IgD-negative memory B cell (primary cell): ENCODE results near the gene SPATA2L. TPM values are rescaled to one million over a fixed set of nuclear protein-coding genes. Genes with fewer than 3 reads are reported as not detected.

Experiments
- H3K27ac Mint-ChIP-seq, 3 donors: one replicate each; pipeline ENCODE4 v1.8.0; 2020 to 2022; ENCODE audit warnings: mild to moderate bottlenecking in 3 of 3, mixed read lengths in 3 of 3, moderate library complexity in 1 of 3
- H3K27me3 Mint-ChIP-seq: one replicate; pipeline ENCODE4 v1.8.0; 2021; ENCODE audit warnings: mixed read lengths
- H3K36me3 Mint-ChIP-seq: one replicate; pipeline ENCODE4 v1.8.0; 2020; ENCODE audit warnings: mild to moderate bottlenecking, mixed read lengths
- H3K4me1 Mint-ChIP-seq, 3 donors: one replicate each; pipeline ENCODE4 v1.8.0; 2020 to 2022; ENCODE audit warnings: mixed read lengths in 3 of 3, mild to moderate bottlenecking in 1 of 3
- H3K4me3 Mint-ChIP-seq, 4 donors: one replicate each; pipeline ENCODE4 v1.8.0; 2020 to 2022; ENCODE audit warnings: mild to moderate bottlenecking in 4 of 4, mixed read lengths in 4 of 4, moderate library complexity in 3 of 4
- H3K9me3 Mint-ChIP-seq, 3 donors: one replicate each; pipeline ENCODE4 v1.8.0; 2020 to 2021; ENCODE audit warnings: mixed read lengths in 3 of 3, mild to moderate bottlenecking in 1 of 3
- polyA plus RNA-seq: library from polyadenylated mRNA; unstranded; fragments of 300-500 nt; fragmentation: Illumina TruSeq; gene quantifications from one replicate; pipeline ENCODE4 v1.2.3, GENCODE V29; 2021

Gene SPATA2L
- polyA plus RNA-seq, 1 donor from 2014 or later: 12.7 TPM

GRCh38 chr16:89720551-89720812, 19.0 kb upstream of the SPATA2L start:
- peaks cover 15 to 19% (median 17%) of the 10 kb centered on the region in 3 donors for H3K4me1 Mint-ChIP-seq
- no peaks in the 10 kb centered on the region for H3K9me3 Mint-ChIP-seq
- peak overlapping the region in 2 of 3 donors; percentile 63 to 92 for H3K27ac Mint-ChIP-seq
- peak overlapping the region in 3 of 4 donors; percentile 74 to 92 (median 75) for H3K4me3 Mint-ChIP-seq
- H3K36me3 Mint-ChIP-seq: peaks cover 4% of the 10 kb centered on the region
- no peaks in the 10 kb centered on the region for H3K27me3 Mint-ChIP-seq

GRCh38 chr16:89717688-89718505, 16.4 kb upstream of the SPATA2L start:
- H3K27ac Mint-ChIP-seq: peak overlapping the region in 1 of 3 donors; percentile 76
- peaks cover 9 to 17% (median 13%) of the 10 kb centered on the region in 3 donors for H3K4me1 Mint-ChIP-seq
- no peaks in the 10 kb centered on the region for H3K27me3 Mint-ChIP-seq
- H3K9me3 Mint-ChIP-seq: no peaks in the 10 kb centered on the region
- peaks cover 3% of the 10 kb centered on the region for H3K36me3 Mint-ChIP-seq
- peak overlapping the region in 2 of 4 donors; percentile 25 to 92 for H3K4me3 Mint-ChIP-seq

GRCh38 chr16:89716916-89717687, 15.6 kb upstream of the SPATA2L start:
- Mint-ChIP-seq H3K4me1 (peaks cover 6 to 11% (median 9%) of the 10 kb centered on the region in 3 donors), H3K9me3 (no peaks in the 10 kb centered on the region), H3K36me3 (no peaks in the 10 kb centered on the region), H3K4me3 (no peak overlapping the region), H3K27me3 (no peaks in the 10 kb centered on the region), H3K27ac (no peak overlapping the region)

GRCh38 chr16:89716493-89716892, 15.0 kb upstream of the SPATA2L start:
- no peaks in the 10 kb centered on the region for H3K36me3 Mint-ChIP-seq
- H3K4me1 Mint-ChIP-seq: peaks cover 6 to 11% (median 9%) of the 10 kb centered on the region in 3 donors
- no peak overlapping the region for H3K27ac Mint-ChIP-seq
- no peaks in the 10 kb centered on the region for H3K27me3 Mint-ChIP-seq
- no peaks in the 10 kb centered on the region for H3K9me3 Mint-ChIP-seq
- no peak overlapping the region for H3K4me3 Mint-ChIP-seq

GRCh38 chr16:89712274-89712781, 10.8 kb upstream of the SPATA2L start:
- peak overlapping the region; percentile 9 to 86 (median 71) for H3K4me3 Mint-ChIP-seq
- H3K27me3 Mint-ChIP-seq: no peaks in the 10 kb centered on the region
- H3K4me1 Mint-ChIP-seq: peaks cover 0 to 5% (median 2%) of the 10 kb centered on the region in 3 donors
- H3K27ac Mint-ChIP-seq: no peak overlapping the region
- no peaks in the 10 kb centered on the region for H3K36me3 Mint-ChIP-seq
- H3K9me3 Mint-ChIP-seq: no peaks in the 10 kb centered on the region

- Mint-ChIP-seq H3K27ac (no peak overlapping the region), H3K4me1 (peaks cover 0 to 5% (median 2%) of the 10 kb centered on the region in 3 donors), H3K4me3 (peak overlapping the region in 3 of 4 donors; percentile 67 to 75 (median 74)), H3K9me3 (no peaks in the 10 kb centered on the region), H3K36me3 (no peaks in the 10 kb centered on the region), H3K27me3 (no peaks in the 10 kb centered on the region)
Measured at GRCh38 chr16:89711601-89712273, 10.2 kb upstream of the SPATA2L start.

- Mint-ChIP-seq H3K9me3 (no peaks in the 10 kb centered on the region), H3K4me3 (no peak overlapping the region), H3K4me1 (peaks cover 3 to 8% (median 8%) of the 10 kb centered on the region in 3 donors), H3K27ac (no peak overlapping the region), H3K27me3 (no peaks in the 10 kb centered on the region), H3K36me3 (no peaks in the 10 kb centered on the region)
Measured at GRCh38 chr16:89710709-89711564, 9.4 kb upstream of the SPATA2L start.

- H3K27ac Mint-ChIP-seq: peak overlapping the region in 1 of 3 donors; percentile 25
Measured at GRCh38 chr16:89709716-89710432, 8.4 kb upstream of the SPATA2L start.

GRCh38 chr16:89709166-89709565, 7.7 kb upstream of the SPATA2L start:
- Mint-ChIP-seq H3K27ac (peak overlapping the region in 1 of 3 donors; percentile 25), H3K9me3 (no peaks in the 10 kb centered on the region), H3K27me3 (no peaks in the 10 kb centered on the region), H3K4me1 (peaks cover 3 to 9% (median 4%) of the 10 kb centered on the region in 3 donors), H3K4me3 (peak overlapping the region in 1 of 4 donors; percentile 37), H3K36me3 (no peaks in the 10 kb centered on the region)

More at GRCh38 chr16:89709716-89710432, 8.4 kb upstream of the SPATA2L start:
- H3K4me1 Mint-ChIP-seq: peaks cover 3 to 11% (median 6%) of the 10 kb centered on the region in 3 donors
- H3K36me3 Mint-ChIP-seq: no peaks in the 10 kb centered on the region
- peak overlapping the region in 2 of 4 donors; percentile 18 to 88 for H3K4me3 Mint-ChIP-seq
- no peaks in the 10 kb centered on the region for H3K27me3 Mint-ChIP-seq
- no peaks in the 10 kb centered on the region for H3K9me3 Mint-ChIP-seq

GRCh38 chr16:89708481-89708931, 7.0 kb upstream of the SPATA2L start:
- H3K9me3 Mint-ChIP-seq: no peaks in the 10 kb centered on the region
- H3K4me1 Mint-ChIP-seq: peaks cover 3 to 9% (median 4%) of the 10 kb centered on the region in 3 donors
- no peaks in the 10 kb centered on the region for H3K27me3 Mint-ChIP-seq
- H3K4me3 Mint-ChIP-seq: no peak overlapping the region
- H3K36me3 Mint-ChIP-seq: no peaks in the 10 kb centered on the region
- H3K27ac Mint-ChIP-seq: no peak overlapping the region

GRCh38 chr16:89707695-89708094, 6.2 kb upstream of the SPATA2L start:
- no peaks in the 10 kb centered on the region for H3K36me3 Mint-ChIP-seq
- H3K4me3 Mint-ChIP-seq: no peak overlapping the region
- peaks cover 3 to 9% (median 4%) of the 10 kb centered on the region in 3 donors for H3K4me1 Mint-ChIP-seq
- H3K9me3 Mint-ChIP-seq: no peaks in the 10 kb centered on the region
- H3K27ac Mint-ChIP-seq: peak overlapping the region in 1 of 3 donors; percentile 80
- no peaks in the 10 kb centered on the region for H3K27me3 Mint-ChIP-seq

- no peaks in the 10 kb centered on the region for H3K9me3 Mint-ChIP-seq
- H3K4me1 Mint-ChIP-seq: peaks cover 4 to 9% (median 9%) of the 10 kb centered on the region in 3 donors
- no peak overlapping the region for H3K4me3 Mint-ChIP-seq
- H3K27me3 Mint-ChIP-seq: no peaks in the 10 kb centered on the region
- H3K36me3 Mint-ChIP-seq: no peaks in the 10 kb centered on the region
- peak overlapping the region in 1 of 3 donors; percentile 91 for H3K27ac Mint-ChIP-seq
Measured at GRCh38 chr16:89706518-89707260, 5.2 kb upstream of the SPATA2L start.

- Mint-ChIP-seq H3K27me3 (no peaks in the 10 kb centered on the region), H3K27ac (peak overlapping the region in 1 of 3 donors; percentile 71), H3K4me3 (peak overlapping the region in 1 of 4 donors; percentile 53), H3K4me1 (peaks cover 7 to 11% (median 10%) of the 10 kb centered on the region in 3 donors), H3K9me3 (no peaks in the 10 kb centered on the region), H3K36me3 (no peaks in the 10 kb centered on the region)
Measured at GRCh38 chr16:89705006-89705405, 3.5 kb upstream of the SPATA2L start.
